Right lobe of liver (tissue), 4 donors: ENCODE measurements around the gene NSL1.

Experiments used
- CTCF ChIP-seq, 4 donors: fragments of 200-600 bp in 3 of 4; fragments of 450-650 bp in 1 of 4; IDR thresholded peaks; one replicate each; pipeline versions ENCODE4 v1.5.1 to v1.8.0; 2016 to 2022; ENCODE audit warnings: antibody characterized with exemption in 4 of 4, mild to moderate bottlenecking in 2 of 4
- POLR2A ChIP-seq: fragments of 450-650 bp; IDR thresholded peaks from one replicate; pipeline ENCODE4 v1.6.1; 2017; ENCODE audit warnings: antibody characterized with exemption, mild to moderate bottlenecking
- donor health status: DM: no; HTN: no; CAD: no.
- donor health status: DM: no; HTN: no; CAD: no.
- donor health status: DM: no; HTN: yes; CAD: no.

DNA sequence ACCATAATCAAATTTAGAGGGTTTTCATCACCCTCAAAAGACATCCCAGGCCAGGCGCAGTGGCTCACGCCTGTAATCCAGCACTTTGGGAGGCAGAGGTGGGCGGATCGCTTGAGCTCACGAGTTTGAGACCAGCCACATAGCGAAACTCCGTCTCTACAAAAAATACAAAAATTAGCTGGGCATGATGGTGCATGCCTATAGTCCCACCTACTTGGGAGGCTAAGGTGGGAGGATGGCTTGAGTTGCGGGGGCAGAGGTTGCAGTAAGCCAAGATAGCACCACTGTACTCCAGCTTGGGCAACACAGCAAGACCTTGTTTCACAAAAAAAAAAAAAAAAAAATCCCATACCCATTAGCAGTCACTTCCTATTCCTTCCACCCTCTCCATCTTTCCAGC, 58.5 kb downstream of the NSL1 start:
- TF ChIP-seq CTCF (IDR thresholded peaks at IDR 0.05) (no peak), POLR2A (no peak)
